ENCODE results near the gene SSRP1. TPM values are rescaled to one million over a fixed set of nuclear protein-coding genes. Genes with fewer than 3 reads are reported as not detected.

The SSRP1 gene
- total and polyA plus RNA-seq, 5 experiments from 2014 or later = 35.9 to 74.5 (median 41.0) TPM

GRCh38 chr11:57357310-57357709 is 21.6 kb upstream of the SSRP1 start:
- no peaks in the 10 kb centered on the region for H3K36me3 Mint-ChIP-seq
- H3K4me3 Mint-ChIP-seq = no peak overlapping the region
- DNase-seq (no peak), ATAC-seq (no peak)
- no peaks in the 10 kb centered on the region for H3K9me3 Mint-ChIP-seq
- POLR2A ChIA-PET = no interaction called here
- H3K4me1 Mint-ChIP-seq = peaks cover 0 to 1% (median 0%) of the 10 kb centered on the region in 4 donors
- no peak overlapping the region for H3K27ac Mint-ChIP-seq
- peaks cover 5 to 19% (median 7%) of the 10 kb centered on the region in 5 donors for H3K27me3 Mint-ChIP-seq

DNA sequence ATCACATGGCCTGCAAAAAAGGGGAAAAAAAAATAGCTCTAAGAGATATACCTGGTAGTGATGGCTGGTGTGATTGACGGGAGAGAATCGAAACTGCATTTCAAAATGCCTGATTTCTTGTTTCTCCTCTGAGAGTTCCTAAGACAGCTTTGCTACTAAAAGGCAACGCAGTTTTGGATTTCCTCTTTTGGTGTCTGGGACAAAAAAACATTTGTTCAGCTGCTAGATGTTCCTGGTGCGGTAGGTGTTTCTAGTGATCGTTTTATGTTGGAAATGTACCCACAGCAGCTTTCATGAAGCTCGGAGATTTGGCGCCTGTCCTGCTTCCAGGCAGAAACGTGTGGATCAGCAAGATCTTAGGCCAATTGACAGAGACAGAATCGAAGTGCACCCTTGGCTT is 20.6 kb upstream of the SSRP1 start:
- DNase-seq (no peak), ATAC-seq (no peak)
- peak overlapping the region in 2 of 10 donors; percentile 36 to 58 for H3K27ac Mint-ChIP-seq
- H3K4me1 Mint-ChIP-seq = peaks cover 0 to 1% (median 0%) of the 10 kb centered on the region in 4 donors
- H3K9me3 Mint-ChIP-seq = peaks cover 0 to 4% (median 0%) of the 10 kb centered on the region in 9 donors
- H3K36me3 Mint-ChIP-seq = peaks cover 0 to 5% (median 4%) of the 10 kb centered on the region in 3 donors
- no peak overlapping the region for H3K4me3 Mint-ChIP-seq
- POLR2A ChIA-PET = interaction anchor here (0.6 to 0.9 kb wide), 2 partner anchors 128 to 219 kb away, joined by 3 to 6 read pairs; no protein-coding TSS in a partner anchor
- H3K27me3 Mint-ChIP-seq = peaks cover 0 to 17% (median 8%) of the 10 kb centered on the region in 5 donors

DNA sequence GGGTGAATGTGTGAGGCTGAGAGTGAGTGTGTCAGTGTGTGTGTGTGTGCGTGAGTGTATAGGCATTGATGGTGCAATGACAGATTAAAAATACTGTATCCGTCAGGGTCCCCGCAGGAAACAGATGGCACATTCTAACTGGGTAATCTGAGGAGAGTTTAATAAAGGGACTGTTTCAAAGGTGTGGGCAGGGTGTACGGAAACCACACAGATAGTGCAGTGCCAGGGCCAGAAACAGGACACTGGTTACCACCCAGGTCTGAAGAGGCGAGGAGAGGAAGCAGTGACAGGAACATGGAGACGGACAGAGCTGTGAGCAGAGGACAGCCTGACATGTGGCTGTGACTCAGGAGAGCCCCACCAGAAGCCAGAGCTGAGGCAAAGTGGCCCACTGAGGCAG is 19.0 kb upstream of the SSRP1 start:
- no peak for DNase-seq
- POLR2A ChIA-PET = no interaction called here
- H3K4me1 Mint-ChIP-seq = peaks cover 0 to 6% (median 4%) of the 10 kb centered on the region in 4 donors
- no peak for ATAC-seq
- peak overlapping the region in 1 of 10 donors; percentile 72 for H3K27ac Mint-ChIP-seq
- peaks cover 0 to 19% (median 8%) of the 10 kb centered on the region in 5 donors for H3K27me3 Mint-ChIP-seq
- H3K36me3 Mint-ChIP-seq = peaks cover 0 to 6% (median 5%) of the 10 kb centered on the region in 3 donors
- H3K9me3 Mint-ChIP-seq = peaks cover 0 to 6% (median 0%) of the 10 kb centered on the region in 9 donors
- no peak overlapping the region for H3K4me3 Mint-ChIP-seq

GRCh38 chr11:57353852-57354251 is 18.2 kb upstream of the SSRP1 start:
- H3K4me3 Mint-ChIP-seq = no peak overlapping the region
- peaks cover 0 to 6% (median 4%) of the 10 kb centered on the region in 4 donors for H3K4me1 Mint-ChIP-seq
- ATAC-seq (no peak), DNase-seq (no peak)
- H3K36me3 Mint-ChIP-seq = peaks cover 0 to 6% (median 5%) of the 10 kb centered on the region in 3 donors
- POLR2A ChIA-PET = no interaction called here
- H3K9me3 Mint-ChIP-seq = peaks cover 0 to 6% (median 0%) of the 10 kb centered on the region in 9 donors
- H3K27ac Mint-ChIP-seq = no peak overlapping the region
- H3K27me3 Mint-ChIP-seq = peaks cover 0 to 19% (median 8%) of the 10 kb centered on the region in 5 donors

- peaks cover 0 to 6% (median 5%) of the 10 kb centered on the region in 3 donors for H3K36me3 Mint-ChIP-seq
- POLR2A ChIA-PET = no interaction called here
- H3K27ac Mint-ChIP-seq = no peak overlapping the region
- H3K4me3 Mint-ChIP-seq = no peak overlapping the region
- DNase-seq (no peak), ATAC-seq (no peak)
- H3K4me1 Mint-ChIP-seq = peaks cover 0 to 6% (median 4%) of the 10 kb centered on the region in 4 donors
- peaks cover 0 to 19% (median 8%) of the 10 kb centered on the region in 5 donors for H3K27me3 Mint-ChIP-seq
- H3K9me3 Mint-ChIP-seq = peaks cover 0 to 6% (median 0%) of the 10 kb centered on the region in 9 donors
Measured at GRCh38 chr11:57353446-57353845, 17.8 kb upstream of the SSRP1 start.

DNA sequence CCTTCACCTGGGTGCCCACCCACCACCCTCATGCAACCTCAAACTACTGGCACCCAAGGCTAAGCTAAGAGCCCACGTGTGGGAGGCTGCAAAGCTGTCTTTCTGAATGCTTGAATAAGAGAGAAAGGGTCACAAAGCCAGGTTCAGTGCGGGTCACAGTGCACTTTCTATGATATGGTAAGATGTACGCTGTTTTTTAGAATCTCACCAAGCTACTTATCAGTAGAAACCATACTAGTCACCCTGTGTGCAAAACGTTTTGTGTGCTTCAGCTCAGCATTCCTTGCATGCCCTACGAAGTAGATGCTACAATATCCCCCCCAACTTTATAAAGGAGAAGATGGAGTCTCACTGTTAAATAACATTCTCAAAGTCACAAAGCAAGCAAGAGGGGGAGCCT is 17.3 kb upstream of the SSRP1 start:
- Mint-ChIP-seq H3K9me3 (peaks cover 0 to 6% (median 0%) of the 10 kb centered on the region in 9 donors), H3K27ac (no peak overlapping the region), H3K27me3 (peaks cover 0 to 19% (median 8%) of the 10 kb centered on the region in 5 donors), H3K4me3 (no peak overlapping the region), H3K4me1 (peaks cover 0 to 6% (median 4%) of the 10 kb centered on the region in 4 donors), H3K36me3 (peaks cover 0 to 6% (median 5%) of the 10 kb centered on the region in 3 donors)
- DNase-seq (no peak), ATAC-seq (no peak)
- POLR2A ChIA-PET = no interaction called here

DNA sequence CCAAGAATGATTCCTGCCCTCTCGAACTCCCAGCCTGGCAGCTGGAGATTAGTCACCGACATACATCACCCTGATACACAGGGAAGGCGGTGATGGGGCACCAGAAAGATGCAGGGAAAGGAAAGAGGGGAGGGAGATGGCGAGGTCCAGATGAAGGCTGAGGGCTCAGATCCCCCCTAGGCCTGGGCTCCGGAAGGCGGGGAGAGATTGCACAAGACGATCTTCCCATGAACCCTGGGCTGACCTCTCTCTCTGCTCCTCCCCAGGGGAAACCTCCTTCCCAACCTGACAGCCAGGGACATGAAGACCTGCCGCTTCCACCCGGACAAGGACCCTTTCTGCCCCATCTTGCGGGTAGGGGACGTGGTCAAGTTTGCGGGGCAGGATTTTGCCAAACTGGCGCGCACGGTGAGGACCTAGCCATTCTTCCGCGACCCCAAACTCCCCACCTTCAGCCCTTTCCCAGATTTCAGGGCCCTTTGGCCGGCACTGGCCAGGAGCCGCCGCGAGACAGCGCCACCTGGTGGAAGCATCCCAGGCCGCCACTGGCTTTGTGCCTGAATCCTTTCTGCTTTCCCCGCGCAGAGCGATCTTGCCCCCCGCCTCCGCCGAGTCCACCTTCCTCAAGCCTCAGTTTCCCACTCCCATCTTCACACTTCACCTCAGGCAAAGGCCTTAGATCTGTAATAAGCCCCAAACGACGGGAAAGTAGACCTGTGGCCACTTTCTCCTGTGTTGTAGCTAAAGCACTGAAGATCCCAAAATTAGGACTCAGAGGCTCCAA is 14.0 kb upstream of the SSRP1 start:
- peaks cover 0 to 14% (median 6%) of the 10 kb centered on the region in 5 donors for H3K27me3 Mint-ChIP-seq
- H3K4me1 Mint-ChIP-seq = peaks cover 2 to 16% (median 7%) of the 10 kb centered on the region in 4 donors
- POLR2A ChIA-PET = interaction anchor here (0.7 kb wide), 1 partner anchor 77 kb away, joined by 3 read pairs; no protein-coding TSS in a partner anchor
- H3K36me3 Mint-ChIP-seq = peaks cover 0 to 6% (median 5%) of the 10 kb centered on the region in 3 donors
- H3K9me3 Mint-ChIP-seq = peaks cover 0 to 6% (median 0%) of the 10 kb centered on the region in 9 donors
- ATAC-seq = peak; percentile 59 to 61
- no peak overlapping the region for H3K4me3 Mint-ChIP-seq
- H3K27ac Mint-ChIP-seq = peak overlapping the region in 2 of 10 donors; percentile 9 to 69
- peak; percentile 8 to 70 (median 50) for DNase-seq

GRCh38 chr11:57348636-57349313 is 13.1 kb upstream of the SSRP1 start:
- POLR2A ChIA-PET = interaction anchor here (0.7 kb wide), 1 partner anchor 78 kb away, joined by 3 read pairs; no protein-coding TSS in a partner anchor
- peak overlapping the region in 1 of 10 donors; percentile 75 for H3K27ac Mint-ChIP-seq
- no peak overlapping the region for H3K4me3 Mint-ChIP-seq
- H3K27me3 Mint-ChIP-seq = peaks cover 0 to 7% (median 3%) of the 10 kb centered on the region in 5 donors
- peaks cover 2 to 16% (median 6%) of the 10 kb centered on the region in 4 donors for H3K4me1 Mint-ChIP-seq
- H3K36me3 Mint-ChIP-seq = peaks cover 0 to 6% (median 5%) of the 10 kb centered on the region in 3 donors
- peaks cover 0 to 6% (median 0%) of the 10 kb centered on the region in 9 donors for H3K9me3 Mint-ChIP-seq
- no peak for DNase-seq
- no peak for ATAC-seq

GRCh38 chr11:57348052-57348451 is 12.4 kb upstream of the SSRP1 start:
- POLR2A ChIA-PET = no interaction called here
- Mint-ChIP-seq H3K4me3 (no peak overlapping the region), H3K36me3 (peaks cover 0 to 6% (median 5%) of the 10 kb centered on the region in 3 donors), H3K27ac (peak overlapping the region in 1 of 10 donors; percentile 50), H3K4me1 (peaks cover 2 to 16% (median 6%) of the 10 kb centered on the region in 4 donors), H3K9me3 (peaks cover 0 to 6% (median 0%) of the 10 kb centered on the region in 9 donors), H3K27me3 (peaks cover 0 to 7% (median 3%) of the 10 kb centered on the region in 5 donors)
- ATAC-seq = no peak
- no peak for DNase-seq

DNA sequence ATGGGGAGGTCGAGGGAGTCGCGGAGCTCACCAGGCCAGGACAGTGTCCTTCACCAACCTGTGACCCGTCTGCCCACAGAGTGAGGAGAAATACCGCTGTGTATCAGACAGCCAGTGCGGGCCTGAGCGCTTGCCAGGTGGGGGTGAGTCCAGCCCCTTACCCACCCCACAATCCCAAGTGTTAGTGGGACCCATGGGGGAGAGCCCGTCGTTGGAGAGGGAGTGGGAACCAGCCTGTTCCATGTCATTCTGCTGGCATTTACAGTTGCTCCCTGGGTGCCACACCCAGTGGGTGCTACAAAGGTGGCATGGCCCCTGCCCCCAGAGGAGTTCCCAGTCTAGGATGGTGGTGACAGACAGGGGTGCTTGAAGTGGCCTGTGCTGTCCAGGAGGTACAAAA is 11.6 kb upstream of the SSRP1 start:
- H3K27ac Mint-ChIP-seq = no peak overlapping the region

GRCh38 chr11:57345555-57346211 is 10.0 kb upstream of the SSRP1 start:
- POLR2A ChIA-PET = interaction anchor here (0.7 to 1.0 kb wide), 2 partner anchors 20 to 112 kb away, joined by 3 read pairs; no protein-coding TSS in a partner anchor
- peak; percentile 87 to 96 for ATAC-seq

More for the DNA sequence above, 11.6 kb upstream of the SSRP1 start:
- Mint-ChIP-seq H3K4me1 (peaks cover 2 to 16% (median 6%) of the 10 kb centered on the region in 4 donors), H3K27me3 (peaks cover 0 to 7% (median 3%) of the 10 kb centered on the region in 5 donors), H3K4me3 (no peak overlapping the region), H3K36me3 (peaks cover 0 to 6% (median 5%) of the 10 kb centered on the region in 3 donors), H3K9me3 (peaks cover 0 to 6% (median 0%) of the 10 kb centered on the region in 9 donors)
- POLR2A ChIA-PET = no interaction called here
- ATAC-seq (no peak), DNase-seq (no peak)

DNA sequence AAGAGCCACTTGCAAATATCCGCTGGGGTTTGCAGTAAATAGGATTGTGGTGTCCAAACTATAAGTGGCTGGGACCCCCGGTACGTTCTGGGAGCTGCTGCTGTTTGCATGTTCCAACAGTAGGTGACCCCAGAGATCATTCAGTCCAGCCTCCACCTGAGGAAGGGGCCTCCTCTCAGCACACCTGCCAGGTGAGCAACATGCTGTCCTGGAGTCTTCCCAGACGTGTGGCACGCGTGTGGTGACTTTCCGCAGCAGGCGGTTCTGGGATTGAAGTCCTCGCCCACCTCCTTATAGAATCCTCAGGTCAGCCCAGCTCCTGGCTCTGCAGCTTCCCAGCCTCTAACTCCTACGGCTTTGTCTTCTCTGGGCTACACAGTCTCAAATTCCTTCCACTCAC is 9.1 kb upstream of the SSRP1 start:
- DNase-seq (no peak), ATAC-seq (no peak)
- Mint-ChIP-seq H3K27ac (no peak overlapping the region), H3K36me3 (no peaks in the 10 kb centered on the region), H3K9me3 (no peaks in the 10 kb centered on the region), H3K27me3 (peaks cover 0 to under 1% (median 0%) of the 10 kb centered on the region in 5 donors), H3K4me1 (peaks cover 2 to 12% (median 4%) of the 10 kb centered on the region in 4 donors), H3K4me3 (no peak overlapping the region)
- POLR2A ChIA-PET = no interaction called here

More at GRCh38 chr11:57345555-57346211, 10.0 kb upstream of the SSRP1 start:
- no peaks in the 10 kb centered on the region for H3K36me3 Mint-ChIP-seq
- peaks cover 0 to 3% (median 0%) of the 10 kb centered on the region in 5 donors for H3K27me3 Mint-ChIP-seq
- no peak overlapping the region for H3K4me3 Mint-ChIP-seq
- H3K9me3 Mint-ChIP-seq = no peaks in the 10 kb centered on the region
- peak; percentile 53 to 87 (median 64) for DNase-seq
- H3K27ac Mint-ChIP-seq = peak overlapping the region in 2 of 10 donors; percentile 48 to 70
- H3K4me1 Mint-ChIP-seq = peaks cover 2 to 16% (median 8%) of the 10 kb centered on the region in 4 donors

All from naive thymus-derived CD8-positive, alpha-beta T cell (primary cell).